Skeletal muscle cell (primary cell): ENCODE data around the gene NECAP2.

ENCODE experiments used
- DNase-seq: peaks from one replicate; pipeline ENCODE4 v3.0.0-alpha.2; 2010; ENCODE audit warnings: low read depth
- H3K4me3 ChIP-seq: 2 replicates; pipeline ENCODE4 v1.5.1; 2011; ENCODE audit warnings: low read depth, mild to moderate bottlenecking, control low read depth, low read length, moderate library complexity

Gene NECAP2

DNA sequence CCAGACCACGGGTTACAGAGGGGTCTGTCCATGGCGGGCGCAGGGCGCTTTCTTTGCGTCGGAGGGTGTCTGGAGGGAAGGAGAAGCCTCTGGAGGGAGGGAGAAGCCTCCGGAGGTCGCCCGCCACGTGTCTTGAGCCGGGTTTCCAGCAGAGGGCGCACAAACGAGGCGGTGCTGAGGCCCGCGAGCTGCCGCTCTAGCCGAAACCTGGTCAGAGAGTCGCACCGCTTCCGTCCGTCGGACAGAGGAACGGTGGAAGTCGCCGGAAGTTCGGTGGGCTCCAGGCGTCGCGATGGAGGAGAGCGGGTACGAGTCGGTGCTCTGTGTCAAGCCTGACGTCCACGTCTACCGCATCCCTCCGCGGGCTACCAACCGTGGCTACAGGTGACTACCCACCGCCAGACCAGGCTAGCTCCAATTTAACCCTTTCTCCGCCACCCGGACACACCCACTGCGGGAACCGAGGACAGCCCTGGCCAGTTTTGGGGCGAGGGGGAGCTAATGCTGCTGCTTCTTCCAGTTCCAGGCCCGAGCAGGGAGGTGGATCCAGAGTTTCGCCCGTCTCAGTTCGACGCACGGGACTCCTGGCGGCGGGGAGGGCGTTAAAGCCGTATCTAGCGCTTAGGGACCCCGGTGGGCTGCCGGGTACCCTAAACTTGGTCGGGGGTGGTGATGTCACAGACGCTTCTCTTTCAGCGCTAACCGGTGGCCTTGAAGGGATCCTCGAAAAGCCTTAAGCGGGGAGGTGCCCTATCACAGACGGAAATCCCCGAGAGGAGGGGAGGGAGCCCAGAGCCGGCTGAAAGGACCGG, at the start of gene NECAP2:
Gene NECAP2 (plus strand): TSS at position 255 of the 812 bp plus-strand sequence. CDS start 38 bp downstream, at position 293.
- peak; percentile 68 for DNase-seq
- peak within 1 kb of the TSS; percentile 100 for H3K4me3 ChIP-seq

GRCh38 chr1:16391411-16391810, 49.1 kb upstream of the NECAP2 start:
- no peak for DNase-seq

GRCh38 chr1:16392740-16393569, 47.6 kb upstream of the NECAP2 start:
- no peak for DNase-seq
- H3K4me3 ChIP-seq = no peak overlapping the region

More at GRCh38 chr1:16391411-16391810, 49.1 kb upstream of the NECAP2 start:
- H3K4me3 ChIP-seq = no peak overlapping the region

GRCh38 chr1:16393570-16394521, 46.7 kb upstream of the NECAP2 start:
- H3K4me3 ChIP-seq = no peak overlapping the region
- no peak for DNase-seq

- DNase-seq = no peak
- no peak overlapping the region for H3K4me3 ChIP-seq
These were observed 45.5 kb upstream of the NECAP2 start for GRCh38 chr1:16394977-16395376.

DNA sequence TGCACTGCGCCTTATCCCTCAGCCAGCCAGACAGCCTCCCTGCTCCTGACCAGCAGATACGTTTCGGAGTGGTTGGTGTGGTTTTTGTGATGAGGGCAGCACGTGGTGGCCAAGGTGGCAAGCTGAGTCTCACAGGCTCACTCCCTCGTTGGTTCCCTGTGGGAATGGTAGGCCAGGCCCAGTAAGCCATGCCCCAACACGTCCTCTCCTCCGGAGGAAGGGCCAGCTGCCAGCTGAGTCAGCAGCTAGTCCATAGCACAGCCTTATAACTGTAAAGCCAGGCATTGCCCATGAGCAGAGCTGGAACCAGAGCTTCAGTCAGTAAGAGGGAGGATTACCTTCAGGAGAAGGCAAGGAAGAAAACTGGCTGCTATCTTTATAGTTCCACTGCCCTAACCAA, 43.9 kb upstream of the NECAP2 start:
- peak; percentile 51 for DNase-seq
- no peak overlapping the region for H3K4me3 ChIP-seq

GRCh38 chr1:16397120-16397519, 43.4 kb upstream of the NECAP2 start:
- no peak overlapping the region for H3K4me3 ChIP-seq
- no peak for DNase-seq

DNA sequence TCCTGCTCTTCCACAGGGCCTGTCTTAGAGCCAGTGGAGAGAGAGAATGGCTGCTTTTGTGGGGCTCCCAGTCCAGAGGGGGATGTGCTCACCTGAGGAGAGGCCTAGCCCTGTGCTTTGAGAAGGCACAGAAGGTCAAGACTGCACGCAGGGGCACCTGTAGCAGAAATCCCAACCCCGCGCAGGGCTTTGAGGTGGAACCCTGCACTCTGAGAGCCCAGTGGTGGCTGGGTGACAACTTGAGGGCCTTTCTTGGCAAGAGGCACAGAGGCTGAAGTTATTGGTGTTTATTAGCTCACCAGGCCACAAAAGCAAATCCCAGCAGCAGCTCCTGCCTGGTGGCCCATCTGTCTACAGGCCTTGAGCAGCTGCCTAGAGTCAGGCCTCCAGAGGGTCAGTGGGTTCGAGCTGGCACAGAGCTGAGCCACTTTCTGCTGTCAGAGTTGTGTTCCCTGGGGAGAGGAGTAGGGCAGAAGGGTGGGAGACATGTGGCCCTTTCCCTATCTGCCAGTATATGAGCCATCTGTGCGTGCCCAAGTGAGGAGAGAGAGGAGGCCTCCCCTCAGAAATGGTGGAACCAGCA, 42.1 kb upstream of the NECAP2 start:
- DNase-seq = no peak
- no peak overlapping the region for H3K4me3 ChIP-seq

DNA sequence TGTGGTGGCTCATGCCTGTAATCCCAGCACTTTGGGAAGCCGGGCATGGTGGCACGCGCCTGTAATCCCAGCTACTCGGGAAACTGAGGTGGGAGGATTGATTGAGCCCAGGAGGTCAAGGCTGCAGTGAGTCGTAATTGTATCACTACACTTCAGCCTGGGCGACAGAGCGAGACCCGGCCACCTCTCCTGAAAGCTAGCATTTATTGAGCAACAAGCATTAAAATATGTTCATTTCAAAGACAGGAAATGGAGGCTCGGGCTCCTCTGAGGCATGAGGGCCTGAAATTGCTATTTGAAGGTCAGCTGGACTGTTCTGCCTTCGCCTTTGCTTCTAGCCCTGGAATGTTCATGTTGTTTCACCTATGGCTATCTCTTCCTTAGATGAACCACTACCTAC, 37.8 kb upstream of the NECAP2 start:
- DNase-seq = no peak
- no peak overlapping the region for H3K4me3 ChIP-seq

GRCh38 chr1:16405441-16405840, 35.1 kb upstream of the NECAP2 start:
- no peak overlapping the region for H3K4me3 ChIP-seq
- DNase-seq = no peak

- no peak for DNase-seq
- H3K4me3 ChIP-seq = no peak overlapping the region
These were observed 33.7 kb upstream of the NECAP2 start for GRCh38 chr1:16406868-16407267.

DNA sequence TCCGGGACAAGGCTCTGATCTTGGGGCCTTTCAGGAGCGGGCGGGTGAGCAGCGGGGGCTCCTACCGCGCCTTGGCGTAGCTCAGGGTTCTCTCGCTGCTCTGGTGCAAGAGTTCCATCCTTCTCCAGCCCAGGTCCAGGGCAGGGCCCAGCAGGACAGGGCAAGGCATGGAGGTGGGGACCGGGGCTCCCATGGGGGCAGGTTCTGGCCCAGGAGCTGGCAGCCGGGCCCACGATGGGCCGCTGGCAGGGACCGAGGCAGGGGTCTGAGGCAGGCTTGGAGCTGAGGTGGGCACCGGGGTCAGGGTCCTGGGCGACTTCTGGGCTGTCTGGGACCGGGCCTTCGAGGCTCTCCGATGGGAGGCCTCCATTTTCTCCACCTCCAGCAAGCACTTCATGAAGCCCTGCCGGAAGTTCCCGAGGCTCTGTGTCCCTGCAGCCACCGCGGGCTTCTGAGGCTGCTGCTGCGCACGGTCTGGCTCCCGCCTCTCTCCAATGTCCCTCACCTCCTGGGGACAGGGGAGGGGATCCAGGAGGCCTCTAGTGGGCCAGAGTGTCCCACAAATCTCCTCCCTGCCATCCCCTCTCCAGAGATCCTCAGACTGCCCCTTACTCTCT, 30.9 kb upstream of the NECAP2 start:
- no peak for DNase-seq
- no peak overlapping the region for H3K4me3 ChIP-seq

DNA sequence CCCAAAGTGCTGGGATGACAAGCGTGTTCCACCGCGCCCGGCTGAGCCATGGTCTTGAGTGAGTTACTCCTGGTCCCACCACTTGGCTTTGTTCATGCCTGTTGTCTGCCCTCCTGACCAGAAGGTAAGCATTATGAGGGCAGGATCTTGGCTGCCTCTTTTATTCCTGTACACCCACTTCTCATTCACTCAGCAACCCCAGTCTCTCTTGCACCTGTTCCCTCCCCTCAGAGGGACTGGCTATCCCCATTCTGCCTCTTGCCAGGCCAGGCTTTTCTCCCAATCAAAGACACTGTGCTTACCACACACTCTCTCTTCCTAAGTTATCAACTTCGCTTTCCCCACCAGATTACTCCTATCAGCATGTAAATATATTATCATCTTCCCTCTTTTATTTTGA, 29.7 kb upstream of the NECAP2 start:
- no peak for DNase-seq
- H3K4me3 ChIP-seq = no peak overlapping the region

DNA sequence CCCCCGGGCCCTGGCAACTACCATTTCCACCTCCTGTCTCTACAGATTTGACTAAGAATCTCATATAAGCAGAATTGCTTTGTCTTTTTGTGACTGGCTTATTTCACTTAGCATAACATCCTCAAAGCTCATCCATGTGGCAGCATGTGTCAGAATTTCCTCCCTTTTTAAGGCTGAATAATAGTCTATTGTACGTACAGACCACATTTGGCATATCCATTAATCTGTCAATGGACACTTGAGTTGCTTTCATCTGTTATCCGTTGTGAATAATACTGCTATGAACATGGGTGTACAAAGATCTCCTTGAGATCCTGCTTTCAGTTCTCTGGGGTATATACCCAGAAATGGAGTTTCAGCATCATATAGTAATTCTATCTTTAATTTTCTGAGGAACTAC, 27.3 kb upstream of the NECAP2 start:
- no peak for DNase-seq
- H3K4me3 ChIP-seq = no peak overlapping the region

DNA sequence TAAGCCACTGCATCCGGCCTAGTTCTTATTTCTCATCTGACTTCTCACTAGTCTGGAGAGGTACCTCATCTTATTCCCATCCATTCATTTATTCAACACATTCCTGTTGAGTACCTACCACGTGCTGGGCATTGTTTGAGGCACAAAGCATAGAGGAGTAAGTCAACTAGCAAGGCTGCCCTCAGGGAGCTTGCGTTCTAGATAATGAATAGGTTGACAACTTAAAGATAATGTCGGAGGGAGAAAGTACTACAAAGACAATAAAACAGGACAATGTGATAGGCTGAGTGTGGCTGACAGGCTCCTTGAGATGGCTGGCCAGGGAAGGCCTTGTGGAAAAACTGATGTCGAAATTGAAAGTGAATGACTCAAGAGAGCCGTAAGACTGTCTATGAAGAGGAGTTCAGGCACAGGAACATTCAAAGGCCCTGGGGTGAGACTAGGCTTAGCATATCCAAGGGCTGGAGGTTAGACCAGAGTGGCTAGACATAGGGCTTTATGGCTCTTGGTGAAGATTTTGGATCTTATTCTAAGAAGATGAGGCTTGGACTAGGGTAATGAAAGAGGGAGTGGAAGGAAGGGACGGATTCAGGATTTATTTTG, 21.6 kb upstream of the NECAP2 start:
- DNase-seq = no peak
- H3K4me3 ChIP-seq = no peak overlapping the region

- DNase-seq = no peak
These were observed 20.0 kb upstream of the NECAP2 start for GRCh38 chr1:16420424-16421118.

GRCh38 chr1:16421201-16421600, 19.3 kb upstream of the NECAP2 start:
- DNase-seq = no peak
- no peak overlapping the region for H3K4me3 ChIP-seq

More at GRCh38 chr1:16420424-16421118, 20.0 kb upstream of the NECAP2 start:
- no peak overlapping the region for H3K4me3 ChIP-seq

GRCh38 chr1:16422041-16422440, 18.5 kb upstream of the NECAP2 start:
- no peak for DNase-seq
- H3K4me3 ChIP-seq = no peak overlapping the region
